Measurements from ENCODE around the gene ARHGAP26.

GRCh38 chr5:142970440-142971030, 200.4 kb downstream of the ARHGAP26 start:
- TF ChIP-seq POLR2AphosphoS5 (IDR thresholded peaks at IDR 0.05) (no peak), REST (IDR thresholded peaks at IDR 0.05; ENCODE audit: borderline replicate concordance) (no peak)
